Skin of body (tissue), 2 donors: ENCODE results near the gene SMURF2. TPM values are rescaled to one million over a fixed set of nuclear protein-coding genes. Genes with fewer than 3 reads are reported as not detected.
"Not testable (repeated sequence)": the region's sequence is repeated elsewhere in the genome, so short reads cannot be mapped to it uniquely, and the experiment has no call there.

Experiments
- DNase-seq: peaks from one replicate; lab custom pipeline; 2025; lab: John Stamatoyannopoulos, UW
- total RNA-seq: library from RNA; depleted of rRNA; stranded (reverse); fragments of >200 nt; gene quantifications from one replicate; pipeline ENCODE4 v1.2.3, GENCODE V29; 2014

Gene SMURF2
- total RNA-seq, 1 donor from 2014 or later = 33.8 TPM

DNA sequence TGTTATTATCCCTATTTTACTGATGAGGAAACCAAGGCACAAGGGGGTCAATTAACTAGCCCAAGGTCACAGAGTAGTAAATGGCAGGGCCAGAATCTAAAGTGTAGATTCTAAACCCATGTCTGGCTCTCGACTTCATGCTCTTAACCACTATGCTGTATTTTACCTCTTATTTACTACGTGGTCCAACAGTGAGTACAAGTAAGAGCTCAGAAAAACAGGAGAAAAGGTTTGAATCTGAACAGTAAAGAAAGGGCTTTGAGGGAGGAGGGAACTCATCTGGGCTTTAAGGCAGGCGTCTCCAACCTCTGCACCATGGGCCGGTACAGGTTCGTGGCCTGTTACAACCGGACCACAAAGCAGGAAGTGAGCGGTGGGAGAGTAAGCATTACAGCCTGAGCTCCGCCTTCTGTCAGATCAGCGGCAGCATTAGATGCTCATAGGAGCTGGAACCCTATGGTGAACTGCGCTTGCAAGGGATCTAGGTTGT lies 62.9 kb downstream of the SMURF2 start:
- DNase-seq = no peak

DNA sequence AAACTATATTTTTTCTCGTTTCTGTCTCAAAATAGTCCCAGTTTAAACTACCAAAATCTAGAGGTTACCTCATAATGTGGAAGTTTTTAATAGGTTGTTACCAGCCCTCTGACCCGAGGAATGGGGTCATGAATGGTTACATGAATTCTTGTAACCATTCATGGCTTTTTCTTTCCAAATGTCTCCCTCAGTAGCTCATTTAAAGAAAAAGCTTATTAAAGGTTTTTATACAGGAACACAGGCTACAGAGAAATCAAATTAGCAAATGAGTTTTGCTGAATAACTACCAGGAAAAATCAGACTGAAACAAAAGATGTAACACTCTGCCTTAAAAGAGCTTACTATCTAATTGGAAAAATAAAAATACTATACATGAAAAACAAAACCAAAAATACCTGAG lies 63.4 kb downstream of the SMURF2 start:
- no peak for DNase-seq

DNA sequence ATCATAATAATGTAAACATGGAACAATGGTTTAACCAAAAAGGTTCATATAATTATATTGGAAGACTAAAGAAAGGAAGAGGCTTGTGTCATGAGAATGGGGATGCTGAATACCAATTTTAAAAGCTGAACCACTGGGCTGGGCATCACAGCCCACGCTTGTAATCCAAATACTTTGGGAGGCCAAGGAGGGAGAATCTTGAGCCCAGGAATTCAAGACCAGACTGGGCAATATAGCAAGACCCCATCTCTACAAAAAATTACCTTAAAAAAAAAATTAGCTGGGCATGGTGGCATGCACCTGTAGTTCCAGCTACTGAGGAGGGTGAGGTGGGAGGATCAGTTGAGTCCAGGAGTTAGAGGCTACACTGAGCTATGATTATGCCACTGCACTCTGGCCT lies 65.1 kb downstream of the SMURF2 start:
- no peak for DNase-seq

DNA sequence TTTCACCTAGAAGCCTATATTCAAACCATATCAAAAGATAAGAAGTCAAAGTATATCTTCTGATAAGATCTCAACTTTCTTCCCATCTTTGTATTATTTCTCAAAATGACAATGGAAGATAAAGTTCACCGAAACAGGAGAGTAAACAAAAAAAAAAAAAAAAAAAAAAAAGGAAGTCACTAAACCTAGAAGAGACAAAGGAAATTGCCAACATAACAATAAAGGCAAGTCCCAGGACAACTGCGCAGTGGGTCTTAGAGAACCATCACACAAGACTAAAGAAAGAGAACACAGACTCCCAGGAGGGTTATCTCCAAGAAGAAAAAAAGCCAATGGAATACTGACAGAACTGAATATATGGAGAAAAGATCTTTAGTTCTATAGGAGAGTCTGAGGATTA lies 65.7 kb downstream of the SMURF2 start:
- no peak for DNase-seq

DNA sequence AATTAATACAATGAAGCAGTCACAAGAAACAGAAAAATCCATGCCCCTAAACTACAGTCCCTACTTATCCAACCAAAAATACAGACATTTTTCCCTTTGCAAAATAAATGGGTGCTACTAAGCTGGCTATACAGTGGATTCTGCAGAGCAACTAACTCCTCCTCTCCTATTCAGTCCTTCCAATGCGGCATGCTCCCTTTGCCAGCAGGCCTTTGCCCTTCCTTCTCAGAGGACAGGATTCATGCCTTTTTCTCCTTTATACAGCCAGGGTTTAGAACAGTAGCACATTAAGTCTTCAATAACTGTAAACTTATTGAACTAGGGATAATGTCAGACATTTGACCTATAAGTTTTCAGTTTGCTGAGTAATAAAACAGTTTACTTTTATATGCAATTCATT lies 70.2 kb downstream of the SMURF2 start:
- DNase-seq = no peak

DNA sequence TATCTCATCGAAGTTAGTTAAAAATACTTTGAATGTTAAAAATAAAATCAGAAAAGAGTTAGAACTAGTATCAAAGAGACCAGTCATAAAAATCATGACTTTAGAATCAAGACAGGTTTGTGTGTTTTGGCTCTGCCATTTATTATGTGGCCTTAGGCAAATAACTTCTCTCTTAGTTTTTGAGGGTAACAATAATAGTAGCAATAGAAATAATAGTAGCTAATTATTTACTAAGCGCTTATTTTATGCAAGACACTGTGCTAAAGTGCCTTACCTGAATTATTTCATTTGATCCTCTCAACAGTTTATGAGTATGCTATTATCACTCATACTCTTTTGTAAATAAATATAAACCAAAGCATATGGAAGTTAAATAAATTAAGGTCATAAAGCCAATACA lies 77.0 kb downstream of the SMURF2 start:
- no peak for DNase-seq

DNA sequence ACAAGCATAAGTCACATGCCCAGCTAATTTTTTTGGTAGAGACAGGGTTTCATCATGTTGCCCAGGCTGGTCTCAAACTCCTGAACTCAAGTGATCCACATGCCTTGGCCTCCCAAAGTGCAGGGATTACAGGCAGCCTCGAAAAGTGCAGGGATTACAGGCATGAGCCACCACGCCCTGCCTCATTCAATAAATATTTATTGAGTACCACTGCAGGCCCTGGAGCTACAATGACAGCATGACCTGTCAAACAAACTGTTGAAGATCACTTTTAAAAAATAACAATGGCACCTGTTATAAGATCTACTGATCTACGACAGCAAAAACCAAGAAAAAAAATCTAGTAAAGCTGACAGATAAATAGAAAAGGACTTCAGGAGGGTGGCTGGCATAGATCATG lies 79.1 kb downstream of the SMURF2 start:
- no peak for DNase-seq

DNA sequence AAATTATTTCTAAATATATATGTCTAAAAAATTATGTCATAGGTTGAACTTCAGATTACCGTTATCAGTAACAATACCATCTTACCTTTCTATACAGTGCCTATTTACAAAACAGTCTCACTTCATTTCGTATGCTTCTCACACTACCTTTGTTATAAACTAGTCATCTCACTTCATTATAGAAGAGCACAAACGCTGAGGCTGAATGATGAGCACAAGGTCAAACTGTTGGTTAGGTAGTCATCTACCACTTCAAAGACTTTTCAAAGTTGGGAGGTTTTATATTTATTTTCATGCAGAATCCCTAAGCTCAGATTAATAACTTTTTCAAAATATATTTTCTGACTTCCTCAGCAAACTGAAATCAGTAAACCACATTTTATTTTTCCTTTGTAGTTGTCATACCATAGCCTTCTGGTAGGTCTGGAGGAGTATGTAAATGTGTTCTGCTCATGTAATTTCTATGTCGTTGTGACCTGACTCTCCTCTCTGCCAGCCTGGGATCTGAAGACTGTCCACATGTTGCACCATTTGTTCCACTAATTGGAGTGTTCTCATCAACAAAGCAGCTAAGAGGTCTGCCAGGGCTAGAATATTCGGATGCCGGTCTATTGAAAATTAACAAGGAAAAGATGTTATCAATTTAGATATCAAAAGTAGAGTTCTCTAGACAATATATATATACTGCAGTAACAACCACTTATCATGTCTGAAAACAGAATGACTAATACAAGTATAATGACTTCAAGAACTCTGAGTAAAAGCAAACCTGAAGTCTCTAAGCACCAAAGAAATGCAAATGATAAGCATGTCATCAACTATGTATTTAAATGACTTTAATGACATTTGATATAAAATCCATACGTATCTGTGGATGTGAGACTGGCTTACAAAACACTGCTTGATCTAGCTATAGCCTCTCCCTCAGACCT lies 81.5 kb downstream of the SMURF2 start:
- no peak for DNase-seq

DNA sequence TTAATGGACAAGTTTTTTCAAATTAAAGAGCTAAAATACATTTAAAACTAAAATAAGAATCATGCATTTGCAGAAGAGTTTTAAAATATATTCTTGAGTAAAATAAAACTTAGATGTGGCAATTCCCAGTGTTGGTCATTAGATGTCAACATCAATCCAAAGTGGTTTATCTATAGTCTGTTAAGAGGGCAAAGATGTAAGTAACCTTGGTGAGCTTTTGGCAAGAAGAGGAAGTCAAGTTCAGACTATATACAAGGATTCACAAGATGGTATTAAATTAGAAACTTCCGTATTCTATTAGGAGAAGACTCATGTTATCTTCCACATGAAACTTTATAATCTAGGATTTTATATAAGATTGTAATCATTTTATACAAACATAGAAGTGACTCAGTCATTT lies 82.2 kb downstream of the SMURF2 start:
- DNase-seq = no peak

DNA sequence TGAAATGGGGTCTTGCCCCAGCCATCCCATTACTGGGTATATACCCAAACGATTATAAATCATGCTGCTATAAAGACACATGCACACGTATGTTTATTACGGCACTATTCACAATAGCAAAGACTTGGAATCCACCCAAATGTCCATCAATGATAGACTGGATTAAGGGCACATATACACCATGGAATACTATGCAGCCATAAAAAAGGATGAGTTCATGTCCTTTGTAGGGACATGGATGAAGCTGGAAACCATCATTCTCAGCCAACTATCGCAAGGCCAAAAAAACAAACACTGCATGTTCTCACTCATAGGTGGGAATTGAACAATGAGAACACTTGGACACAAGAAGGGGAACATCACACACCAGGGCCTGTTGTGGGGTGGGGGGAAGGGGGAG lies 85.1 kb downstream of the SMURF2 start:
- not testable (repeated sequence) for DNase-seq

DNA sequence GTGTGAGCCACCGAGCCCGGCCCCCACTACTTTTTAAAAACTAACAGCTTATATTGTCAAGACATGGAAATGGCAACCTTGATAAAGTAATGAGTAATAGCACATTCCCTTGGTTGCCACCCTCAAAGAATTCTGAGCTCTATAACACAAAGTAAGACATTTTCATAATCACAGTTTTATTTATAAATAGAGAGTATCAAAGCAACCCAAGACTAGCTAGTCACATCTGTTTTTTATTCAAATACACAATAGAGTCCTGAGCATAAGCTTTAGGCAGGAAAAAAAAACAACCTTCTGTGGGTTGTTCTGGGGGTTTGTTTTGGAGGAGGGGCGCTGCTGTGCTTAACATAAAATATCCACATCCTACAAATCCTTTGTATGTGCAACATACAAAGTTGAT lies 86.7 kb downstream of the SMURF2 start:
- no peak for DNase-seq

DNA sequence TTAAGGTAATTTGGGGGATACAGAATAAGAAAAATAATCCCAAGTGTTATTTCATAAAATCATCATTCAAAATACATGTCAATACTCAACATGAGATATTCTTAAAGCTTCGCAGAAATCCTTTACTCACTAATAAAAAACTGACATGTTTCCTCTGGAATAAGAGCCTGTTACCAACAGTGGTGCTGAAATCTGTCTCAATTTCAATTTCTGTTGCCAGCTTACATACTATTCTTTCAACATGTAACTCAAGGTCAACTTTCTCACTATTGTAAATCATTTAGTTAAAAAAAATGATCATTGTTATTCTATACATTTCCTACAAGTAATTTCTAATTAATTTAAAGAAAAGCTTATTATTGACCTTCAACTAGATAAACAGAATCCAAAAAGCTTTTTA lies 87.5 kb downstream of the SMURF2 start:
- no peak for DNase-seq

DNA sequence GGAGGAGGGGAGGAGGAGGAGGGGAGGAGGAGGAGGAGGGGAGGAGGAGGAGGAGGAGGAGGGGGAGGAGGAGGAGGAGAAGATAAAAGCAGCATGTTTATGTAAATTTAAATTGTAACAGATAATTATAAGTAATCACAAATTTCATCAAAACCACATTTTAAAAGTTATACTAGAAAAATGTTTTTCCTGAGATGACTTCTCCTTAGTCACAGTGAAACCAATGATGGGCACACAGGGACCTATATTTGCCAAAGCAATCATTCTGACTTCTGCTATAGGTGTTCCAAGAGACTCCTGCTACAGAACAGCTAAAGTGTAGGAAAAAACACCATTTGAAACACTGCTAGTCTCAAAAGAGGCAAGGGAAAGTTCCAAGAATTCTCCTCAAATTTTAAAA lies 88.9 kb downstream of the SMURF2 start:
- DNase-seq = no peak

DNA sequence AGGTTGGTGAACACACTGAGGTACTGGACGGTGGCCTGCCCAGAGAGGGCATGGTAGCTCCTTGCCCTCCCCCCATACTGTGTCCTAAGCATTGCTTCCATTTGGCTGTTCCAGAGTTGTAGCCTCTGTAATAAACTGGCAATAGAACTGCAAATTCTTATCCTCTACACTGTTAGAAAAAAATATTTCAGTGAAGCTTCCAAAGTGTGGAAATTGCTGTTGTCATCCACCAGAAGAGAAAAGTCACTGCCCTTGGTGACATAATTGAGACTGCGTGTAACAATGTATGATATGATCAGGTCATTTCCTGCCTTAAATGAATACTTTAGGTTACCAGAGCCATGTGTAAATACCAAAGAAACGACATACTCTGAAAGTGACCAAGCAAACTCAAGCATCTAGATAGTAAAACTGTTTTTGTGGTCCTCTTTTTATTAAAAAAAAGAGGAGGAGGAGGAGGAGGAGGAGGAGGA lies 89.4 kb downstream of the SMURF2 start:
- DNase-seq = no peak

DNA sequence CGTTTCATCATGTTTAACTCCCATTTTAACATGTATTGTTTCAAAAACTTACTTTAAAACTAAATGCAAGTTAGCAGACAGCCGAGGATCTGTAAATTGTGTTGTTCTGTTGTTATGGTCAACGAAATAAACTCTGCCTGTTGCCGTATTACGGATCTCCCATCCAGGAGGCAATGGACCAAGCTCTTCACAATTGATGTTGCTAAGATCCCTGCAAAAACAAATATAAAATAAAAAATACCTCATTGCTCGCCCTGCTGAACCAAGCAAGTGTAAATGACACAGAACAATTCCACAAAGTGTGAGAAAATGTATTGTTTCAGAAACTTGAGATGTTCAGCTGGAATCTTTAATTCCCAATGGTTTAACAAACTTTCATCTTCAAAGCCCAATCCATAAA lies 90.4 kb downstream of the SMURF2 start:
- DNase-seq = peak; percentile 19

DNA sequence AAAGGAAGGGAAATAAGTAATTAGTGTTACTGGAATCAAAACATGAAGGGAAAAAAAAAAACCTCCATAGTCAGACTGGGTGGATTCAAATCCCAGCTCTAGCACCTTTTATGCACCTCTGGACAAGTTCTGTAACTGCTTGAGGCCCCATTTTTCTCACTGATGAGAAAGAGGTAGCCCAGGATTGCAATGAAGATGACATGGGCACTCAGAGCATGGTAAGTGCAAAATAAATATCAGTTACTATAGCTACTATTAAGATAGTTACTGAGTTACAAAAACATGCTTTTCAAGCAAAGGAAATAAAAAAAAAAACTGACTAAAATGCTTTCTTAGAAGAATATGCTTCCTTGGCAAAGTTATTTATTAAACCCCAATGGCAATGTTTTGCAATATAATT lies 96.5 kb downstream of the SMURF2 start:
- peak; percentile 36 for DNase-seq

DNA sequence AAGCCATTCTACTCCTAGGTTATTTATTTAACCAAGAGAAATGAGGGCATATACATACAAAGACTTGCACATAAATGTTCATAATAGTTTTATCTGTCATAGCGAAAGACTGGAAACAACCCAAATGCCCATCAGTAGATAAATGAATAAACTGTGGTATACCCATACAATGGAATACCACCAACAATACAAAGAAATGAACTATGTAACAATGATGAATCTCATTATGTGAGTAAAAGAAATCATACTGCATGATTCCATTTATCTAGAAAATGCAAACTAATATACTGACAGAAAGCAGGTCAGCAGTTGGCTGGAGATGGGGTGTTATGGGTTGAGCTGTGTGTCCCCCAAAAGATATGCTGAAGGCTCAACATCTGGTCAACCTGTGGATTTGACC lies 98.0 kb downstream of the SMURF2 start:
- no peak for DNase-seq

DNA sequence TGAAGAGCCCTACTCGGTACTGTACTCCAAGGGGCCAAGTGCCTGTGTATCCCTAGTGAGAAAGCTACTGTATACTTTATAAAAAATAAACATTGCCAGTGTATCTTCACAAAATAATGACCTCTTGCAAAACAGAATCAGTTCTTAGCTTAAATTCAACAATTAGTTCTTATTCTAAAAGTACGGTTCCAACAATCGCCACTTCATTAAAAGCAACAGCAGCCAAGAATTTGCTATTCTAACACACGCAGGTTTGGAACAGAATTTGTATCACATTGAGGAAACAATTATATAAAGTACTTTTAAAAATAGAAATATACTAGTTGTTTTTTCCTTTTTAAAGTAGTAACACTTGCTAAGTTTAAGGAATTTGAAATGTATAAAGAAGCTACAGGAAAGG lies 106.8 kb downstream of the SMURF2 start:
- no peak for DNase-seq

DNA sequence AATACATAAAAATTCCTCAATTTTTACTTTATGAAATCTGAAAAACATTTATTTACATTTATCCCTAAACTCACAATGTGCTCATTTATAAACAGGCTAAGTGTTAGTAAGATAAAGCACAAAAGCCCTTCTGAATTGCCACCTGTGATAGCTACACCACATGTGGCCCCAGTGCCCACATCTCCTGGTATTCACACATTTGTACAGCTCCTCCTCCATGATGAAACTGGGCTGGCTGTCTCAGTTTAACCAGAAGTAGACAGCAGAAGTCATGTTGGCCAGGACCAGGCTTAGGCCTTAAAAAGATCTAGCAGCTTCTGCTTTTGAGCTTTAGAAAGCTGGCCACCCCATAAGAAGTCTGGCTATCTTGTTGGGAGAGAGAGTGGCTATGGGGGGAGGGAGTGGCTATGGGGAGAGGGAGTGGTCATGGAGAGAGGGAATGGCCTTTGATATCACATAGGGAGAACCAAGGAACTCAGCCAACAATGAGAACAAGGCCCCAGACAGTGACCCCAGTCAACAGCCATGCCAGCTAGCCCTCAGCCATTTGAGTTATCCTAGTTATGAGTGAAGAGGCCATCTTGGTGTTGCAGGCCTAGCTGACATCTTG lies 108.0 kb downstream of the SMURF2 start:
- DNase-seq = no peak

DNA sequence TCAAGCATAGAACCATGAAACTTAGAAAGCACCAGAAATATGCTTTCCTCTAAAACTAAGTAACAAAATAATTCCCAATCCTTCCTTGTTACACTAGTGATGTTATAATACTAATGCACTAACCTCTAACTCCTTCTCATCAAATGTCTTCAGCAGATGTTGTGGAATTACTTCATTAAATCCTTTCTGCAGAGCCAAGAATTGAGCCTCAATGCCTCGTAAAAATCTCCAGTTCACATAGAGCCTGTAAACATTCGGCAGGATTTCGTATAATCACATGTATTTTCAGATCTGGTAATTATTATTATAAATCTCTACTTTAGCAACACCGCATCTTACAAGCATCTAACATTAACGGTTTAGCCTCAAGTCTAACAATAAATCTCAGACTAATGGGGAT lies 110.6 kb downstream of the SMURF2 start:
- DNase-seq = no peak

DNA sequence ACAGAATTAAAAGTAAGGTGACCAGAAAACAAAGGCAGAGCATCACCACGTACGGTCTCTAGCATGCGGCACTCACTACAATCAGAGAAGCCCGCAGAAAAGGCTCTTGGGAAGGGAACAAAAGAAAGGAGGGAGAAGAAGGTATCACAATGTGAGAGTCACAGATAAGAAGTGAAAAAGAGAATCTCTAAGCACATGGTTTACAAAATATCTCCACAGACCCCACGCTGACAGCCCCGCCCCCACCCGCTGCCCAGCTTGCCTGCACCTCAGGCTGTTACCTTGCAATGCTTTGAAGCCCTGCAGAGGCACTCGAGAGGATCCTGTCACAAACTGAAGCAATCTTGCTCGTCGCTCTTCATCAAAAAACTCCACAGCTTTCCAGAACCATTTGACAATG lies 114.8 kb downstream of the SMURF2 start:
- DNase-seq = no peak

DNA sequence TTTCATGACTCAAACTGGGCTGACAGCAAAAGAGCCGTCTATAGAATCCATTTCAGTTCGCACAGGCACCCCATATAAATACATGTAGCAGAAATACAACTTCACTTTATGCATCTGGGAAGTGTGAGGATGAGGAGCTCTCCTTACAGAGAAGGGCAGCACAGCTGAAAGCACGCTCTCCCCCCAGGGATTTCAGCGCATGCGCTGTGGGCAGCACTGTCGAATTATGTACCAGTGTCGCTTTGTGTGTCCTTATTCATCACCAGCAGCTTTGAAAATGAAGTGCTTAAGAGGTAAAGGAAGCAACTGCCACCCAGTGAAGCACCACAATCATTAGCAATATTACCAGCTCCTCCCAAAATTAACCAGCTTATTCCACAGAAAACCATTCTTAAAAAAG lies 115.4 kb downstream of the SMURF2 start:
- DNase-seq = no peak

DNA sequence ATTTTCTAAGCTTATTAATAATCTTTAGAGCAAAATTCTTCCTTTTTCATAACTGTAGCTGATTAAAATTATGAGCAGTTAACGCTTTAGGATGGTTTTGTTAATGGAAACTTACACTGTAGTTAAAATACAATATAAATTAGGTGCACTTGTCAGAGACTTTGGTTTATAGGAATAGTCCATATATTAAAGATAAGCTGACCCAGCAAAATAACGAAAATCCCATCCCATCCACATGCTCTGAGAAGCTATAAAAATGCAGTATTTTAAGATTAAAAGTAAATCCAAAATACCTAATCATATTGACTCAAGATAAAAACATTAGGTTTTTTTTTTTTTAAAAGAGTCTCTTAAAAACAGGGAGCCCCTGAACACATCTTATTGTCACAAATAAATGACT lies 117.4 kb downstream of the SMURF2 start:
- no peak for DNase-seq
